GM19438 (cell line): ENCODE measurements around the gene INCA1.

Experiments
- ATAC-seq: cut with Tn5 transposase; IDR thresholded peaks from one replicate; pipeline ENCODE4 v1.9.1; 2021; ENCODE audit warnings: low read depth; ENCODE audit not compliant: unreplicated experiment

The INCA1 gene

DNA sequence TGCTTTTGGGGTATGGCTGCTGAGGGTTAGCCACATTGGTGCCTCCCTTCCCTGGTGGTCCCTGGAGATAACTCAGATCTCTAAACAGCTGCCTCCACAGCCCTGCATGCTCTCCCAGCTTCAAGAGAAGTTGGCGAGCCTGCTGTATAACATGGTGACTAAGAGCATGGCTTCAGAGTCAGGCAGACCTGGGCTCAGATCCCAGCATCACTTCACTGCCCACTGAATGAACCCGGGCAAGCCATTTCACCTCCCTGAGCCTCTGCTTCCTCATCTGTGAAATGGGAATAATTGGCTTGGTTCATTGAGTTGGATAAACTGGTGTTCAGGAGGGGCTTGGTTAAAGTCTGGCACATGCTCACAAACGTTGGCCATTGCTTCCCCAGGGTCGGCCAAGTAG, 17.0 kb upstream of the INCA1 start:
- no peak for ATAC-seq

DNA sequence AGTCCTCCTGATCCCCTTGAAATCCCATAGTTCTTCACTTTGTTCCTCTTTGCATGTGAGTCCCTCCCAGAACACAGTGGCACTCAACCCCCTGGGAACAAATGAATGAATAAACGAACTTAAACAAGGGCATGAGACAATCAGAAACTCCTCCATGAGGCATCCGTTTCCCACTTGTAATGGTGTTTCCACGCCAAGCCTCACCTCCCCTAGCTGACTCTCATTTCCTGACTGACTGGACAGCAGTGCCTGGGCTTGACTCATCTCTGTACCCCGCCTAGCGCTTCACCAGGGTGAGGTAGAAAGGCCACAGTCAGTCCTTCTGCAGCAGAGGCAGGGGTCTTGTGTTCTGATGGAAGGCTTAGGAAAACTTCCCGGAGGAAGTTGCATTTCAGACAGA, 14.6 kb upstream of the INCA1 start:
- no peak for ATAC-seq

DNA sequence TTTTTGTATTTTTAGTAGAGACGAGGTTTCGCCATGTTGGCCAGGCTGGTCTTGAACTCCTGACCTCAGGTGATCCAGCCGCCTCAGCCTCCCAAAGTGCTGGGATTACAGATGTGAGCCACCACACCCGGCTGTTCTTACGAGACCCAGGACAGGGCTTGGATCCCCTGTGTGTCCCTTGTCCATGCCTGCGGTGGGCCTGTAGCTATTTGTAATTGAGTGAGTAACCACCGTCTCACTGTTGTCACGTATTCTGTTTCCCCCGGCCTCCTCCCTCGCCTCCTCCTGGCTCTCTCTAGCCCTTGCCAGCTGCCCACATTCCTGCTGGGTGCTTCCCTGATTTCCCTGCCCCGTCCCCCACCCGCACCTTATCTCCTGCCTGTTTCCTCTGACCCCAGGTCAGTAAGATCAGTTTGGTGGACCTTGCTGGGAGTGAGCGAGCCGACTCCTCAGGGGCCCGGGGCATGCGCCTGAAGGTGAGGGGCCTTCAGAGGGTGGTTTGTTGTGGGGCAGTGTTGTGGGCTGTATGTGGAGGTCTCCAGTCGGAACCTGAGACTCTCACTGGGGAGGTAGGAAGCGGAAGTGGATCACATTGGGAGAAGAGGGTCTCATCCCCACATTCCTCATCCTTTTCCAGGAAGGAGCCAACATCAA, 6.0 kb upstream of the INCA1 start:
- no peak for ATAC-seq

DNA sequence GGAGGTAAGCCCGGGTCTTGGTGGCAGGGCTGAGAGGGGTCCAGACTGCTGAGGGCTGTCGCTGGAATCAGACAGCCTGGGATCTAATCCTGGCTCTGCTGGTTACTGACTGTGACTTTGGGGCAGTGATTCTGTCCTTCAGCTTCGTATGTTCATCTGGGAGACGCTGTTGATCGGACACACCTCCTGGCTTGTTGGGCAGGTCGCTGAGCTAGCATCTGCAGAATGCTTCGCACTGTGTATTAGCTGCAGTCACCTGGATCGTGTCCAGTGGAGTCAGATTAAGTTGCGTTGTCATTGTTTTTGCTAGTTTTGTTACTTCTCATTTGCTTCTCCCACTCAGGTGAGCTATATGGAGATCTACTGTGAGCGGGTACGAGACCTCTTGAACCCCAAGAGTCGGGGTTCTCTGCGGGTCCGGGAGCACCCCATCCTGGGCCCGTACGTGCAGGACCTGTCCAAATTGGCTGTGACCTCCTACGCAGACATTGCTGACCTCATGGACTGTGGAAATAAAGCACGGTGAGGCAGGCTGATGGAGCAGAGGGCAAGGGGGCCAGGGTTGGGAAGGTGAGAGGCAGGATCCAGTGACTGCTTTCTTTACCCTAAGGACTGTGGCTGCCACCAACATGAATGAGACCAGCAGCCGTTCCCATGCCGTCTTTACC, 4.9 kb upstream of the INCA1 start:
- no peak for ATAC-seq

DNA sequence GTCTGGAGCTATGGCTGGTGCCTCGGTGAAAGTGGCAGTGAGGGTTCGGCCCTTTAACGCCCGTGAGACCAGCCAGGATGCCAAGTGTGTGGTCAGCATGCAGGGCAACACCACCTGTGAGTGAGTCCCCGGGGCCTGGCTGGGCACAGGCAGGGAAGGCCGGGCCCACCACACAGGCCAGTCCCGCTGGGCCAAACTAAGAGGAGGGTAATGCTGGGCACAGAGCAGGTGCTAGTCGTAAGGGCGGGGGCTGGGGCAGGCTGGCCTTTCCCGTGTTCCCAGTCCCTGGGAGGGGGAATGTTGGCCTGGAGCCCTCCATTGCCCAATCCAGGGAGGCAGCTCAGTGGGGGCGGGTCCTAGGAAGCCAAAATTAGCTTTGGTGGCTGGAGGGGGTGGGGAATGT, 2.9 kb upstream of the INCA1 start:
- no peak for ATAC-seq

DNA sequence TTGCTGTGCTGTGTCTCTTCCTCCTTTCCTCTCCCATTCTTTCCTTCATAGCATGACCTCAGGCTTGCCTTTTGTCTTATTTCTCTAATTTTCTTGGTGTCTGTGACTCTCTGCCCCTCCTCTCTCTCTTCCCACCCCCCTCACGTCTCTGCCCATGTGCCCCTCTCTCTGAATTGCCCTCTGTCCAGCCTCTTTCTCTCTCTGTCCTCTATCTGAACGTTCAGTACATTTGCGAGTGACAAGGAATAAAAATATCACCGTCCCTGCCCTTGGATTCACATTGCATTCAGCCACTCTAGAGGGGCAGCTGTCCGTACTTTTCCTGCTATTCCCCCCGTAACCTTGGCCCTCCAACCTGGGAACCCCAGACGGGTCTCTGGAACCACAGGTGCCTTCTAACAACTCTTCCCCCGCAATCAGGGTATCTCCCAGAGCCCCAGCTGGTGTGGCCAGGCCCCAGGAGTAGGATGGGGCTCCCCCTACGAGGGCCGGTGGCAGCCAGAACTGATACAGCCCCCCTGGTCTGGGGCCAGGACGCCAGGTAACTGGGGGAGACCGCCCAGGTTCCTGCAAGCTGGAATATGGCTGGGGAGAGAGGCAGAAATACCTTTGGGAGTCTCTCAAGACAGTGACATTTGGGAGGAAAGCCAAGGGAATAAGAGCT, 2.2 kb upstream of the INCA1 start:
- no peak for ATAC-seq

DNA sequence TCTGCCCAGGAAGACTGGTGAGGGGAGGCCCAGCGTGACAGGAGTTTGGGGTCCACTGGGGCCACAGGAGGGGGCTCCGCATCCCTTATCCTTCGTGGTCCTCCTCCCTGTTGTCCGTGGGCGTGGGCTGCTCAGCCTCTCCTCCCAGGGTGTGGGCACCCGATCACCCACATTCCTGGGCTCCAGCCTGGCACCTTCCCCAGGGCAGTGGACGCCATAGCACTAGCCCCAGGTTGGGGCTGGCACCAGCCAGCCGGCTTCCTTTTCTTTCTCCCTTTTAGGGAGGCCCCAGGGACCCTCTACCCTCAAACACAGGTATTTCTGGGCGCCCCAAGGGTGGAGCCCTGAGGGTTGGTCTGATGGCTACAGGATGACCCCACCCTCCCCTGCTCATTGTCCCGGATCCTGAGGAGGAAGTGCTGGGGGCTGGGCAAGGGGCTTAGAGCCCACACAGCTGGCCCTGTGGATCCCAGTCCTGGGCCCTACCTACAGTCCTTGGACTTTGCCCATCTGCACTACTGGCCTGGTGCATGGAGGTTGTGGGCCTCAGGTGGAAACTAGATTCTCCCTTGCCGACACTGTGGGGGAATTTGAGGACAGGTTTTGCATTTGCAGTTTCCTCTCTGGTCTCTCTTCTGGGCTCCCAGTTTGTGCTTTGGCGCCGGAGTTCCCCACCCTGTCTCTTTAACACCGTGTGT, 1.6 kb upstream of the INCA1 start:
- ATAC-seq, result no peak

DNA sequence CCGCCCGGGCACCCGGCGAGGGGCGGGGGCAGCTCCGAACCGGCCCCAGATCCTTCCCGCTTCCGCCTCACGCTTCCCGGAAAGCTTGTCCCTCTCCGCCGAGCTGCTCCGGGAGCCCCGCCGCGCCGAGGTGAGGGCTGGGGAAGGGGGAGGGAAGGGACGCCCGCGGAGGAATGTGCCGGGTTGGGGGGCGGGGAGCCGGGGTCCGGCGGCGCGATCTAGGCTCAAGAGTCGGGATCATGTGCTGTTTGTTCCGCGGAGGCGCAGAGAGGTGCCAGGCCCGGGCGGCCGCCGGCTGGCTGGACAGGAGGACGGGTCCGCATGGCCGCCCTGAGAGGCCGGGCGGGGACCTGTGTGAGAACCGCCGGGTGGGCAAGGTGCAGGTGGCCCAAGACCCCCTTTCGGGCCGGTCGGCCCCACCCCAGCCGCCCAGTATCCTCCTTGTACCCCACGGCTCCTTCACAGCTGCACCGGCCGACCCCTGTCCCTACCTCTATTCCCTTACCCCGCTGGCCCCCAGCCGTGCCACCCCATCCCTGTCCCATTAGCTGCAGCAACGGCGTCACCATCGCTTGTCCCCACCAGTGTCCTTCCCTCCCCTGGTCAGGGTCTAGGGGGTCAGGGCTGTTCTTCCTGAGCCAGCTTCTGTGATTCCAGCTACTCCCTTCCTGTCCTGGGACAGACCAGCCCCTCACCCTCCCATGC, 857 bp upstream of the INCA1 start:
- peak; percentile 5 for ATAC-seq

DNA sequence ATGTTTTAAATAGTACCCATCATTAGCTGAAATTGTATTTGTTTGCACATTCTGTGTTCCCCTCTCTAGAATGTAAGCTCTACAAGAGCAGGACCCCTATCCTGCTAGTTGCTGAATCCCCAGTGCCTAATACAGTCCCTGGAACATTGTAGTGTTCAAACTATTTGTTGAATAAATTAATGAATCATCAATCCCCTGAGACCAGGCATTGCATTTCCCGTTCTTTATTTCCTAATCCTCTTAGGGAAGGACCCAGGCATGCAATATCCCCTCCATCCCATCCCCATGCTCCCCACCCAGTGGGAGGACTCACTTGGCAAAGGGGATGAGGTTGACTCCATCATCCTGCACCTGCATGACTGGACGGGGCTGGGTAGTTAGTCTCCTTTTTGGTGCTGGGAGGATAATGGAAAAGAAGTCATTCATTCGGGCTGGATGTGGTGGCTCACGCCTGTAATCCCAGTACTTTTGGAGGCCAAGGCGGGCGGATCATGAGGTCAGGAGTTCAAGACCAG, 3.2 kb downstream of the INCA1 start:
- ATAC-seq, result no peak

DNA sequence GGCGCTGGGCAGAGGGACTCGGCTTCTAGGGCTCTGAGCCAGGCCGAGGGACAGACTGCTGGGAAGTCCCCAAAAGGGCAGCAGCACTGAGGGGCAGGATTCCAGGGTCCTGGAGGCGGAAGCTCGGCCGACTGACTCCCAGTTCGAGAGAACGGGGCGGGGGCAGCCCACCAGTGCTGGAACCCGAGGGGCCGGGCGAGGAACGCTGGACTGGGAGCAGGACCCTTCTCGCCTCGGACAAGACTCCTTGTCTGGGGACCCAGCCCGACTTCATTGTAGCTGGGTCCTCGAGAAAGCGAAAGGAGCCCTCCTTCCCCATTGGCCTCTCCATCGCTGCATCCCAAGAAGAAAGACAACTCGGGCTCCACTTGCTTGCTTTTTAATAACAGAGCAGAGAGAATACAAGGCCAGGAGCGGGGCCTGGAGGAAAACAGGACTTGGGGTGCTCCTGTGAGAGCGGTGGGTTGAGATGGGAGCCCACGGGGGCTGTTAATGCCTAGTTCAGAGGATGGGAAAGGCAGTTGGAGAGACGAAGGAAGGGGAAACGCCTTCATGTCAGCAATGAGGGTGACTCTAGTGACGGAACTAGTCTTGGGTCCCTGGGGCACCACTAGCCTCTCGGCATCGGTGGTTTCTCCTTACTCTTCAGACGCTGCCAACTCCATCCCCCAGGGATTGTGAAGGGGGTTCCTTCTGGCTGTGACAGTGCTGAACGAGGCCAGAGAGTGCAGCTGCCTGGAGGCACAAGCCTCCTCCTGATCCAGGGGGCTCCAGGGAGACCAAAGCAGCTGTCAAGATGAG, 9.4 kb downstream of the INCA1 start:
- no peak for ATAC-seq

DNA sequence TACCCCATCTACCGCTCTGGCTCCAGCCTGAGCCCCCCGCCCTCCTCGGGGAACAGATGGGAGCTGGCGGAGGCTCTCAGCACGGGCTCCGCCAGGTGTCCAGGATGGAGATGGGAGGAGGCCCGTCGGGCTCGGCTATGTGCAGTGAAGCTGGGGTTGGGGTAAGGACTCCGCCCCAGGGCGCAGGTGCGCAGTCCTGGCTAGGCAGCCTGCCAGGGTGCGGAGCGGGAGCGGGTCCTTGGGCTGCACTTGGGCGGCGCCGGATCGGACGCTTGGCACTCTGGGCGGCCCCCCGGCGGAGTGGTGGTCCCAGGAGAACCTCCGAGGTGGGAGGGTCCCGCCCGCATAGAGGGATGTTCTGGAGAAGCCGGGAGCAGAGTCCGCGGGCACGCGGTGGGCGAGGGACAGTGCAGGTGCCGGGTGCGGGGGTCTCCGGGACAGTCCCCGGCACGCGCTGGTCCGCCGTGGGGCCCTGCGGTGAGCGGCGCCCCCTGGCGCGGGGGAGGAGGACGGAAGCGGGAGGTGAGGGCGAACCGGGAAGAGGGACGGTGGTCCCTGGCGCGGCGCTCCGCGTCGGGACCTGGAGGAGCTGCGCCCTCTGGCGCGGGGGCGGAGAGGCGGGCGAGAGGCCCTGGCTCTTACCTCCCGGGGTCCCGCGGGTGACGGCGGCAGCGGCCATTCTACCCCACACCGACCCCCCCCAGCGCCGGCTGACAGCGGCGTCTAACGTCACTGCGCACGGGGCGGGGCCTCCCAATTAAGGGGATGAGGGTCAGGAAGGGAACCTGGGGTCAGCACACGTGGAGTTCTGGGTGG, 10.2 kb downstream of the INCA1 start, which contains the start of gene CAMTA2:
Gene CAMTA2 (minus strand): TSS at position 725 of the 816 bp plus-strand sequence. CDS start 1,453 bp downstream, outside the sequence.
- ATAC-seq, result peak; percentile 64

DNA sequence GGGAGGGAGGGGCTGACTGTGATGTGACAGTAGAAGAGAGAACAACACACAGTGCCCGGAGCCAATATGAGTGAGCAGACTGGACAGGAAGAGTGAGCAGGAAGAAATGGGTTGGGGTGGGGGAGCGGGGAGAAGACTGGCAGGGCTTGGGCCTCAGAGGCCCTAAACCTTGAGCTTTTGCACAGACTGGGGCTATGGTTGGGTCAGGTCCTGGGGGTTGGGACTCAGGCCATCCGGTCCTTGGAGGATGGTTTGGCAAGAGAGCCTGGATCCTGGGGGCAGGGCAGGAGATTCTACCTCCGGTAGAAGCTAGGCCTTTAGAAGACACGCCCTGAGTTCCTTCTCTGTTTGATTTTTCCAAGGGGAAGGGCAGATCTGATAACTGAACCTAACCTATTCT, 10.9 kb downstream of the INCA1 start:
- ATAC-seq, result no peak

DNA sequence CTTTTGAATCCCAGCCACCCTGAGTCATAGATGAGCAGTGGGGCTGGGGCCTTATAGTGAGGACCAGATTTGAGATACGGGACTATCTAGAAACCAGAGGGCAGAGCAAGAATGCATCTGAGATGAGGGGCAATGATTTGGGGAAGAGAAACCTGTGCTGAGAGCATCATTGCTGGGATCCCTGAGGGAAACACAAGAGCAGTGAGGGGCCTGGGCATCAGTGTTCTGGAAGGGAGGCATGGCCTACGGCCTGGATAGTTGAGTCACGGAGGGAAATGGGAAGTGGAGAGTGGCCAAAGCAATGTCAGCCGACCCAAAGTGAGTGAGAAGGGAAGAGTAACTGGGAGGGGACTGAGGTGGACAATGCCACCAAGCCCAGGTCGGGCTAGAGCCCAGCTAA, 15.0 kb downstream of the INCA1 start:
- ATAC-seq, result no peak

DNA sequence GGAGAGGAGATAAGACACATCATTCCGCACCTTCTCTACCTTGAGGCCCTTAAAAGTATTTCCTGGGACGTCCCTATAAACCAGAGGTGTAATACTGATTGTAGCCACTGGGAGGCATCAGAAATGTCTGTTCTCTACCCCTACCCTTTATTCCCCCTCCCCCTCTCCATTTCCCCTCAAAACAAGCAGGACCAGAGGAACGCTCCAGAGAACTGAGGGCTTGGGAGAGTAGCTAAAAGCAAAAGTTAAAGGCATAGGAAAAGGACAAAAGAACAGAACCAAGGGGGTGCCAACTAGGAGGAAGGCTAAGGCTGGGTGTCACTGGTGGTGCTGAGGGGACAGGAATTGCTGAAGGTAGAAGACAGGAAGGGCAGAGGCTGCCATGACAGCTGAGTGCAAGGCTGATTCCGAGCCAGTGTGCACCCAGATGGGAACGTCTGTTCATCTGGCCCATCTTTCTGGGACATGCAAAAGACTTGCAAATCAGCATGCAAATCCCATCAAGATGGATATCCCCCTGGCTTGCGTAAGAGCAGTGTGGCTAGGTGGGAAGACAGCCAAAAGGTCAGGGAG, 16.6 kb downstream of the INCA1 start:
- ATAC-seq, result no peak

DNA sequence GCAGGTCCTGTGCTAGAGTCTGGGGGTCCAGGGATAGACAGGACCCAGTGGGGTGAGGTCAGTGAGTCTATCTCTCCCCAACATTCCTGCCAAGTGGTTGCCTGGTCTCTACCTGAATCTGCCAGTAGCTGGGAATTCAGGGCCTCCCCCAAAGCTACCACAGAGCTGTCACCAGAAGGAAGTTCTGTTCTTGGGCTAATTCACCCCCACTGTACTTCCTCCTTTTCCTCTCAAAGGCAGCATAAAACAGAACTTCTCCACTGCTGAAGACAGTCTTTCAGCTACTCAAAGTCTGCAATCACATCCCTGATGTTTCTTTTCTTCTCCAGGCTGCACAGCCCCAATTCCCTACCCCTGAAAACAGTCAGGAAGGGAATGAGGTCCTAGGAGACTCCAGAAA, 18.6 kb downstream of the INCA1 start:
- no peak for ATAC-seq

DNA sequence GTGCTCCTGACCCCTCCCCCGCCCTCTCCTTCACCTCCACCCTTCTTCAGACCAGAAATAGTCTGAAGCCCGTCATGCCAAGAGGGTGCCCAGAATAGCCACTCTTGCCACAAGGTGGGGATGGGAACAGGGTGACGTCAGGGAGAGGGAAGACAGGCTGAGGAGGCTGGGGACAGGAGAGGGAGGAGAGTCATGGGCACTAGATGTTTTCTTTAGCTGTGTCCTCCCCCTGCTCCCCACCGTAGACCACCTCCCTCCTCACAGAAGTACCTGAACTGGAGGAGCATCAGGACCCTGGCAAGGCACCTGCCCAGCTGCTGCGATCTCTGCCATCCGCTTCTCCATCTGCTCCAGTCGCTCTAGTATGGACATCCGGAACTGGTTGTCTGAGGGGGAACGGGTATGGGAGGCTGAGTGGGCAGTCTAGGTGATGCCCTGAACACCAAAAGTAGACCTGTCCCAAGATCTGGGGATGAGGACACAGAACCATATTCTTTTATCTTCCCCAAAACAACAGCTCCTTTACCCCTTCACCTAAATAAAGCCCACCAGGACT, 23.1 kb downstream of the INCA1 start:
- no peak for ATAC-seq

DNA sequence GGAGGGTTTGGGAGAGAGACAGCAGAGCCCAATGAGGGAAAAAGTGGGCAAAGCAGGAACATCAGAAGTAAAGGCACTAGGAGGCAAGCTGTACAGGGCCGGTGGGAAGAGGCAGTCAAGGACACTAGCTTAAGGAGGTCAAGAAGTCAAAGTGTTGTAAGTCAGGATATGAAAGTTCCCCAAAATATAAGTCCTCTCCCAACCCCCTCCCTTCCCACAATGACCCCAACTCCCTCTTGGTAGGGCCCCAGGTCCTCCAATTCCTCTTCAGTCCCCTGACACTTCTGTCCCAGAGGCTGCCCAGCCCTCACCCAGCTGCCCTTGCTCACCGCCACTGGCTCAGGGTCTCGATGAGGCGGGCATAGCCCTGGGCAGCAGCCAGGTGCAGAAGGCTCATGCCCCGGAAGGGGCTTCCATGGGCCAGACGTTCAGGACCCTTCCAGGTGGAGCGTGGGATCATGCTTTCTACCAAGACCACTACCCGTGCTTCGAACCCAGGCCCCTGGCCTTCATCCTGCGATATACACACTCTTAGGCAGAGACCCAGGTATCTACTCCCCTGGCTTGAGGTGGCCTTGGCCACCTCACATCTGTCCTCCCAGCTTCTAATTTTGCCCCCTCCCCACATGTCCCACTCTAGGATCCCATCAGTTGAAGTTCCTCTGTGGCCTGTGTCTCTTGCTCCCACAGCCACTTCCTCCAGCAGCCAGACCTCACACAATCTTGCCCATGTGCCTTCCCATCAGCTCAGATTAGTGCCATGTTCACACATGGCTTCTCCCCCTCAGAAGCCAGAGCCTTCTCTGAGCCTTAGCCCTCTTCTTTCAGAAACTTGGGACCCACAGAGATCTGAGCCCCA, 23.8 kb downstream of the INCA1 start:
- ATAC-seq, result no peak
